H9 (cell line): ENCODE data around the gene KCTD2. TPM values are rescaled to one million over a fixed set of nuclear protein-coding genes. Genes with fewer than 3 reads are reported as not detected.

Source experiments
- DNase-seq: peaks from one replicate; pipeline ENCODE4 v3.0.0-alpha.2; 2017
- H2AFZ ChIP-seq: one replicate; pipeline ENCODE4 v1.6.1; 2013; ENCODE audit warnings: mild to moderate bottlenecking, low read length, control low read depth, moderate library complexity
- H2AK5ac ChIP-seq: 2 replicates; pipeline ENCODE4 v1.6.1; 2013; ENCODE audit warnings: low read length, control low read depth, mixed read lengths; ENCODE audit not compliant: insufficient read length
- H2BK120ac ChIP-seq: one replicate; pipeline ENCODE4 v1.6.1; 2013; ENCODE audit warnings: low read depth, mild to moderate bottlenecking, low read length, control low read depth, inconsistent platforms; ENCODE audit not compliant: poor library complexity, severe bottlenecking
- H2BK12ac ChIP-seq: 2 replicates; pipeline ENCODE4 v1.6.1; 2013; ENCODE audit warnings: low read length, control low read depth, mixed read lengths, low read depth; ENCODE audit not compliant: insufficient read length
- H2BK15ac ChIP-seq: 2 replicates; pipeline ENCODE4 v1.6.1; 2013; ENCODE audit warnings: low read depth, low read length, control low read depth
- H2BK20ac ChIP-seq: one replicate; pipeline ENCODE4 v1.6.1; 2013; ENCODE audit warnings: low read depth, mild to moderate bottlenecking, low read length, control low read depth, inconsistent platforms; ENCODE audit not compliant: poor library complexity, severe bottlenecking
- H2BK5ac ChIP-seq: 2 replicates; pipeline ENCODE4 v1.6.1; 2013; ENCODE audit warnings: low read length, control low read depth, mixed read lengths; ENCODE audit not compliant: insufficient read length
- H3K14ac ChIP-seq: 2 replicates; pipeline ENCODE4 v1.6.1; 2013; ENCODE audit warnings: low read length, control low read depth; ENCODE audit not compliant: insufficient read depth
- H3K18ac ChIP-seq: 2 replicates; pipeline ENCODE4 v1.6.1; 2013; ENCODE audit warnings: low read depth, mild to moderate bottlenecking, mixed read lengths, low read length, control low read depth; ENCODE audit not compliant: insufficient read length
- H3K23ac ChIP-seq: 2 replicates; pipeline ENCODE4 v1.6.1; 2013; ENCODE audit warnings: low read length, control low read depth, mixed read lengths, low read depth; ENCODE audit not compliant: insufficient read length
- H3K23me2 ChIP-seq: 2 replicates; pipeline ENCODE4 v1.6.1; 2013; ENCODE audit warnings: low read depth, mild to moderate bottlenecking, mixed read lengths, low read length, control low read depth; ENCODE audit not compliant: insufficient read length, poor library complexity, severe bottlenecking
- H3K27ac ChIP-seq: 2 replicates; pipeline ENCODE4 v1.5.1; 2013; ENCODE audit warnings: low read length, control low read depth, mixed read lengths, low read depth; ENCODE audit not compliant: insufficient read length
- H3K27me3 ChIP-seq: 2 replicates; pipeline ENCODE4 v1.6.1; 2013; ENCODE audit warnings: low read length, control low read depth, inconsistent platforms; ENCODE audit not compliant: insufficient read depth
- H3K4ac ChIP-seq: 2 replicates; pipeline ENCODE4 v1.6.1; 2013; ENCODE audit warnings: low read depth, mild to moderate bottlenecking, control low read depth, inconsistent platforms, low read length, moderate library complexity
- H3K4me1 ChIP-seq: 2 replicates; pipeline ENCODE4 v1.6.1; 2013; ENCODE audit warnings: low read length, control low read depth, inconsistent platforms; ENCODE audit not compliant: insufficient read depth
- H3K4me2 ChIP-seq: 2 replicates; pipeline ENCODE4 v1.6.1; 2013; ENCODE audit warnings: low read length, control low read depth, mixed read lengths; ENCODE audit not compliant: insufficient read length, insufficient read depth
- H3K56ac ChIP-seq: 2 replicates; pipeline ENCODE4 v1.6.1; 2013; ENCODE audit warnings: low read depth, mild to moderate bottlenecking, mixed read lengths, low read length, control low read depth; ENCODE audit not compliant: insufficient read length
- H3K79me1 ChIP-seq: 2 replicates; pipeline ENCODE4 v1.6.1; 2013; ENCODE audit warnings: low read depth, mild to moderate bottlenecking, moderate library complexity, low read length, control low read depth, inconsistent platforms; ENCODE audit not compliant: insufficient read depth, poor library complexity, severe bottlenecking
- H3K79me2 ChIP-seq: 2 replicates; pipeline ENCODE4 v1.6.1; 2013; ENCODE audit warnings: low read length, control low read depth, inconsistent platforms; ENCODE audit not compliant: insufficient read depth
- H3K9ac ChIP-seq: 2 replicates; pipeline ENCODE4 v1.6.1; 2013; ENCODE audit warnings: low read length, control low read depth, mixed read lengths; ENCODE audit not compliant: insufficient read length; ENCODE audit errors: extremely low read depth
- H3K9me3 ChIP-seq: one replicate; pipeline ENCODE4 v1.6.1; 2013; ENCODE audit warnings: low read depth, low read length, inconsistent platforms; ENCODE audit not compliant: control insufficient read depth
- H3T11ph ChIP-seq: one replicate; pipeline ENCODE4 v1.6.1; 2013; ENCODE audit warnings: mild to moderate bottlenecking, low read length, control low read depth, inconsistent platforms
- H4K20me1 ChIP-seq: one replicate; pipeline ENCODE4 v1.6.1; 2013; ENCODE audit not compliant: control insufficient read depth, insufficient read length, insufficient read depth
- H4K5ac ChIP-seq: 2 replicates; pipeline ENCODE4 v1.6.1; 2013; ENCODE audit warnings: low read depth, mild to moderate bottlenecking, mixed read lengths, low read length, control low read depth; ENCODE audit not compliant: insufficient read length
- H4K8ac ChIP-seq: replicated peaks from 2 replicates; pipeline ENCODE4 v1.6.1; 2013; ENCODE audit warnings: low read length, control low read depth, mixed read lengths, low read depth; ENCODE audit not compliant: insufficient read length
- H4K91ac ChIP-seq: 2 replicates; pipeline ENCODE4 v1.6.1; 2013; ENCODE audit warnings: low read depth, mild to moderate bottlenecking, moderate library complexity, mixed read lengths, low read length, control low read depth; ENCODE audit not compliant: insufficient read length
- H3K27ac Mint-ChIP-seq, 3 experiments: 2 replicates in 2 of 3; 3 replicates in 1 of 3; pipeline ENCODE4 v1.8.0; 2020 to 2021; ENCODE audit warnings: mixed read lengths in 3 of 3, mild to moderate bottlenecking in 1 of 3, moderate library complexity in 1 of 3
- H3K27me3 Mint-ChIP-seq: 2 replicates; pipeline ENCODE4 v1.8.0; 2021; ENCODE audit warnings: low read depth, mild to moderate bottlenecking, moderate library complexity, mixed read lengths
- H3K36me3 Mint-ChIP-seq, 3 experiments: 2 replicates in 2 of 3; 3 replicates in 1 of 3; pipeline ENCODE4 v1.8.0; 2020 to 2021; ENCODE audit warnings: low read depth in 3 of 3, mixed read lengths in 3 of 3; ENCODE audit not compliant: insufficient read depth in 1 of 3
- H3K4me1 Mint-ChIP-seq, 2 experiments: 2 replicates each; pipeline ENCODE4 v1.8.0; 2020; ENCODE audit warnings: mixed read lengths in 2 of 2
- H3K4me3 Mint-ChIP-seq, 2 experiments: 2 replicates in 1 of 2; 3 replicates in 1 of 2; pipeline ENCODE4 v1.8.0; 2020 to 2021; ENCODE audit warnings: mild to moderate bottlenecking in 2 of 2, mixed read lengths in 2 of 2, moderate library complexity in 1 of 2
- H3K9me3 Mint-ChIP-seq, 2 experiments: 2 replicates in 1 of 2; 3 replicates in 1 of 2; pipeline ENCODE4 v1.8.0; 2020; ENCODE audit warnings: mild to moderate bottlenecking in 2 of 2, mixed read lengths in 2 of 2, moderate library complexity in 1 of 2
- CTCF ChIP-seq: fragments of 200-600 bp; sonication (generic); conservative IDR thresholded peaks from 3 replicates; pipeline ENCODE4 v1.8.0; 2021; ENCODE audit warnings: antibody characterized with exemption, mild to moderate bottlenecking
- WGBS: extraction: QIAGEN DNeasy Blood & Tissue Kit; methylation state at CpG from one replicate; pipeline ENCODE4 v1.1.7; 2013; ENCODE audit warnings: missing lambda C conversion rate, low lambda C conversion rate, mixed read lengths; ENCODE audit not compliant: insufficient read length; ENCODE audit errors: extremely low coverage; 5-methylcytosine and 5-hydroxymethylcytosine counted together
- total RNA-seq: library from RNA; stranded (reverse); gene quantifications from 2 replicates; pipeline ENCODE4 v1.2.1, GENCODE V29; 2021

KCTD2 gene
- total RNA-seq, 1 experiment from 2014 or later = 40.1 TPM

GRCh38 chr17:75105126-75106080 is 58.4 kb downstream of the KCTD2 start:
- Histone ChIP-seq H3K79me2 (no peaks in the 10 kb centered on the region), H3K9ac (no peak overlapping the region), H2BK5ac (no peak overlapping the region), H3K56ac (no peak overlapping the region), H3K23ac (no peak overlapping the region), H3K23me2 (peaks cover 7% of the 10 kb centered on the region), H3K4me2 (no peak overlapping the region), H2BK20ac (no peak overlapping the region), H3K4ac (no peak overlapping the region), H3K18ac (no peak overlapping the region), H2BK12ac (no peak overlapping the region), H3K27ac (no peak overlapping the region), H3K4me1 (peaks cover 3% of the 10 kb centered on the region; the same call in 1 of the 2 replicates), H2AFZ (no peak overlapping the region), H4K8ac (no peak overlapping the region), H3K14ac (no peak overlapping the region), H2BK120ac (no peak overlapping the region), H4K5ac (no peak overlapping the region), H3T11ph (no peak overlapping the region), H3K27me3 (no peaks in the 10 kb centered on the region), H4K91ac (no peak overlapping the region), H3K9me3 (no peaks in the 10 kb centered on the region), H2AK5ac (no peak overlapping the region), H4K20me1 (no peaks in the 10 kb centered on the region), H2BK15ac (no peak overlapping the region), H3K79me1 (no peaks in the 10 kb centered on the region)
- Mint-ChIP-seq H3K9me3 (no peaks in the 10 kb centered on the region), H3K36me3 (peaks cover 3 to 33% (median 20%) of the 10 kb centered on the region in 3 experiments; a peak in 6 of 7 replicates), H3K4me3 (no peak overlapping the region), H3K27me3 (peaks cover 5% of the 10 kb centered on the region), H3K27ac (peak overlapping the region in 2 of 3 experiments; percentile 64 to 82; a peak in 2 of 7 replicates), H3K4me1 (peaks cover 21 to 25% of the 10 kb centered on the region in 2 experiments)
- peak; percentile 87 for DNase-seq
- no CpG with 5 or more reads among the region's 20 CpGs for WGBS
- TF ChIP-seq CTCF = peak; percentile 79
